Stimulated activated CD4-positive, alpha-beta T cell treated with anti-CD3 and anti-CD28 coated beads, Interleukin-1b, Interleukin-23, amount 100 ng/mL, for 48 hours (primary cell): ENCODE measurements around the gene ST7L.

Experiments used
- DNase-seq: peaks from one replicate; pipeline ENCODE4 v3.0.0-alpha.2; 2020

ST7L gene

DNA sequence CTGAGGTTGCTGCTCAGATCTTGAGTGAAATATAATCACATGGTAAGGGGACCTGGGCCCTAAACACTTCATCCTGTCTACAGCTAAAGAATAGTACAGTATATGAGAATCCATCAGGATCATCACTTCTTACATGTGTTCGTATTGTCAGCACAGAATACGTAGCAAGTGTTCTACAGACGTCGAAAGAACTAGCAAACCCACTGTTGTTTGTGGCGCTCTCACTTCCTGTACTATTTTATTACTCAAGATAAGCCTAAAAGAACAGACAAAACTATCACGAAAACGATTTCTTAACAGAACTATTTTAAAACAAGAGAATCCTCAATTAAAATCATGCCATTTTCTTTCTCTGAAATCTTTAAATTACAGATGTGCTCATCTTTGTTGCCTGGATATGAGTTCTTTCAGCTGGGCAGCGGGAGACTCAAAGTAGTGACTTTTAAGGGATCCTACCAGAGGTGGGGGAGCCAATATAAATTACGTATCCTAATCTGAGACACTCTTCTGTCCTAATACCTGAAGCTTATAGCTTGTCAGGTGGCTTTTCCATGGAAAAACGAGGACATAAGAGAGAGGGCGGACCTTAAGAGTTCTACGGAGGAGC is 724 bp downstream of the ST7L start:
- no peak for DNase-seq

DNA sequence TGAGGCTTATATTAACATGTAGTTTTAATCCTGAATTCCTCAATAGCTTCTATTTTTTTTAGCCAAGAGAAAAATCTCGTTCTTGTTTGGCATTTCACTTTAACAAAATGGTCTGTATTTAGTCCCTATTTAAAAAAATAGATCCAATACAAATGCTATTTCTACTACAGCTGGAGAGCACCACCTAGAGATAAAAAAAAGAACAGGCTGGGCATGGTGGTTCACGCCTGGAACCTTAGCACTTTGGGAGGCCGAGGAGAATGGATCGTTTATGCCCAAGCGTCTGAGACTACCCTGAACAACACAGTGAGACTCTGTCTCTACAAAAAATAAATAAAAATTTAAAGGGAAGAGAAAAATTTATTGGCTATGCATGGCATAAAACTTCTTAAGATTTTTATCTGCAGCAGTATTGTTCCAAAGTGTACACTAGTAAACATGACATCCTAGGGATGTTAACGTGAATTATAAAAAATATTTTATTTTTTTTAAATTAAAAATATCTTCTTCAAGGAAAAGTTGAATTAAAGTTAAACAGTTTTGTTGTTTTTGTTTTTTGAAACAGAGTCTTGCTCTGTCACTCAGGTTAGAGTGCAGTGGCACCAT is 4.4 kb downstream of the ST7L start:
- no peak for DNase-seq

DNA sequence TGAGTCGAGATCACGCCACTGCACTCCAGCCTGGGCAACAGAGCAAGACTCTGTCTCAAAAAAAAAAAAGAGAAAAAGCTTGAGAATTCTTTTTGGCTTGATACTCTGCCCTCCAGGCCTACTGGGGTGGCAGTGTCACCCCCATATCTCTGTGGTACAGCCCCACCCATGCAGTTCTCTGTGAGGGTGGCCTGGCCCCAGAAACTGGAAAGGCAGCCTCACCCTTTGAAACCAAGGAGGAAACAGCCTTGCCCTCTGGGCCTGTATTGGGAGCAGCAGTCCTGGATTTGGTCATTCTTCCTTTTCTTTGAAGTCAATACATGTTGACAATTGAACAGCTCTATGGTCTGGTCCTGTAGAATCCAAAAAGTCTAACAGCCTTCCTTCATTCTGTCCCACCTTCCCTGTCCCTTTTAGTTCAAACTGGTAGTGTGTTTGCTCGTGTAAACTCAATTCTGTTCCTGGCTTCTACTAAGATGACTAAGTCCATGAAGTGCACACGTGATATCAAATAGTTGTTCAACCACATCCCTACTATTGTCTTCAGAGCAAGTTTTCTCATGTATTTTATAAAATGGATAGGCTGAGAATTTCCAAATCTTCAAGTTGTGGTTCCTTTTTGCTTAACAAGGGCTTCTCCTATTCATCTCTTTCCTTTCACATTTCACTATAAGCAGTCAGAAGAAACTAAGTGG is 13.2 kb downstream of the ST7L start:
- DNase-seq, result no peak

DNA sequence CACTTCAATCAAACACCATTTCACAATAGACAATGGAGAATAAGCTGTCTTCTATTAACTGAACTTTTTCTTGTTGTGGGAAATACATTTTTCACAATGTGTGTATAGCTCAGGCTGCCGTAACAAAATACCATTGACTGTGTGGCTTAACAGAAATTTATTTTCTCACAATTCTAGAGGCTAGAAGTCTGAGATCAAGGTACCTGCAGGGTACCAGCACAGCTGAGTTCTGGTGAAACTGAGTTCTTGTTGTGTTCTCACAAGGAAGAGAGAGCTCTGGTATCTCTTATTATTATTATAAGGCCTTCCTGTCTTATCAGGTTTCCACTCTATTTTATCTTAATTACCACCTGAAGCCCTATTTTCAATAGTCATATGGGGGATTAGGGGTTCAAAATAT is 15.4 kb downstream of the ST7L start:
- no peak for DNase-seq

DNA sequence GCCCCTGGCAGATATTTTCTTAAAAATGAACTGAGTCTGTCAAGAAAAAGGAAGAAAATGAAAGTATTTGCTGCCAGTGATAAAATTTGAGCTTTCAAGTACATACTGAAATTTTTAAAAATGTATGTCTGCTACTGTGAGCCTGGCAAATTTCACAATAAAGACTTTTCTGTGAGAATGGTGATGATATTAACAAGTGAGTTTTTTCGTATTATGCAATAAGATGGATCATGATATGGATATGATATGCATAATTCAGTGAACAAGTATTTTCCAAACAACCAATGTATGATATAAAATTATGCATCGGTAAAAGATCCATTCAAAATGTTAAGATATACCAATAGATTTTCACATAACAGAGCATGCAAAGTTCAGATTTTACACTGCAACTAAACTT is 15.9 kb downstream of the ST7L start:
- DNase-seq, result no peak

DNA sequence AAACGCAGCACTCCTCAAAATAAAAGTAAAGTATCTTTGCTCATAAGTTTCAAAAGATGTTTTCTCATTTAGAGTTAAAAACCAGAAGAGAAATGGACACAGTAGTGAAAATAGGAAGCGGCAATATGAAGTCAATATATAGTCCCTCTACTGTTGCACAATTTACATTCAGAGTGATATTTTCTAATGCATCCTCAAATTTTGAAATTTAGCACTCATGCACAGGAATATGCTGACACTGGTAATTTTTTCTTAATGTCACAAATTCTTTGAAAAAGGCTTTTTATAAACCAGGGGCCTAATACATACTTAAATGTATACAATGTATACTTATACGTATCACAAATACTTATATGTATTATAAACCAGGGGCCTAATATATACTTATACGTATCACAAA is 19.5 kb downstream of the ST7L start:
- no peak for DNase-seq

DNA sequence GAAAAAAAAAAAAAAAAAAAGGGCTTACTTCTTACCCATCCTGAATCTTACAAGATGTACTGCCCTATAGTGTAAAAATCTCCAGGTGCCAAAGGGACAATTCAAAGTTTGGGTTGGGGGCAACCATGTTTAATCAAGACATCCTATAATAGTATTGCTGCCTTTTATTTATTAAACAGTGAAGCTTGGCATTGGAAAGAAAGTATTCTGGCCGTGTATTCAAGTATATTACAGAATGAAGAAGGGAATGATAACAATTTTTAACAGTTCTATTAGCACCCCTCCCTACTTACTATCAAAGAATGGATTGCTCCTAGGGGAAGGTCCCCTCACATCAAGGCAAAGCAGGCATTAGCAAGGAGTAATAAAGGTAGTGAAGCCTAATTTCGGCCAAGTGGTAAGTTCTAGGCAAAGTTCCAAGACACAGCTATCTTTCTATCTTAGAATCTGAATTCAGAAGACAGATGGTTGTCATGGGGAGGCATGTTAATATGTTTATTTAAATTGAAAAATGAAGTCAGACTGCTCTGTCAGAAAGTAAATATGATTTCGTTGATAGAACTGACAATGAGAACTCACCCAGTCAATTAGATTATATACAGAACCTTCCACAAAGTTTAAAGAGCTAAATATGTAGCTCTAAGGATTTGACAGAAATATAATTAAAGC is 24.6 kb downstream of the ST7L start:
- DNase-seq, result no peak

DNA sequence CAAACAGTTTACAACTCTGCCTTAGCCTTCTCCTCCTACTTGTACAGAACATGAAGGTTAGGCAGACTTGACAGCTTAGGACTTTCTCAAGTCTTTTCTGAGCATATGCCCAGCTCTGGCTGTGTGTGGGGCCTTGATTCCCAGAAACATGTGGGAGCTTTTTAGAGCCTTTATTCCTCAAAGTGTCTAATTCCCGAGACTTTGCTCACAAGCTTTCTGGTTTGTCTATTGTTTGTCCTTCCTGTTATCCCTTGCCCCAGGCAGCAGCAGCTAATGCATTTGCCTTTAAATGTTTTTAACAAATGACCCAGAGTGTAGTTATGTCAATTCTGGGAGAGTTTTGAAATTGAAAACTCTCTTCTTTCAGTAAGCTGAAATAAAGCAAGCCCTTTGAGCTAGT is 29.2 kb downstream of the ST7L start:
- DNase-seq, result no peak

DNA sequence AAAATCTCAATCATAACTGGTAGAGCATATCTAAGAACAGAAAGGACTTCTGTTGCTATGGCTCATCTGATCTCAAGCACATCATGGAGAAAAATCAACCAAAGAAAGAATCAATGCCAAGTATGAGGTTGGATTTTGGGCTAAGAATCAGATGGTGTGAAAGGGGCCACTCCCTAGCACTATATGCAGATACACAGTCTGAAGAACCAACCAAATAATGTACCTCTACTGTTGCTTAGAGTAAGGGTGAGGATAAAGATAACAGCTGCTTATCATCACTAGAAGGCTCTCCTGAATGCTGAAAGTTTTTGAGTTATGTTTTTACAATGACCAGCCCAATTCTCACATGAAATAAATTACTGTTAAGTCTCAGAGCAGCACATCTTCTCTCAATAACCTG is 35.6 kb downstream of the ST7L start:
- DNase-seq, result no peak

DNA sequence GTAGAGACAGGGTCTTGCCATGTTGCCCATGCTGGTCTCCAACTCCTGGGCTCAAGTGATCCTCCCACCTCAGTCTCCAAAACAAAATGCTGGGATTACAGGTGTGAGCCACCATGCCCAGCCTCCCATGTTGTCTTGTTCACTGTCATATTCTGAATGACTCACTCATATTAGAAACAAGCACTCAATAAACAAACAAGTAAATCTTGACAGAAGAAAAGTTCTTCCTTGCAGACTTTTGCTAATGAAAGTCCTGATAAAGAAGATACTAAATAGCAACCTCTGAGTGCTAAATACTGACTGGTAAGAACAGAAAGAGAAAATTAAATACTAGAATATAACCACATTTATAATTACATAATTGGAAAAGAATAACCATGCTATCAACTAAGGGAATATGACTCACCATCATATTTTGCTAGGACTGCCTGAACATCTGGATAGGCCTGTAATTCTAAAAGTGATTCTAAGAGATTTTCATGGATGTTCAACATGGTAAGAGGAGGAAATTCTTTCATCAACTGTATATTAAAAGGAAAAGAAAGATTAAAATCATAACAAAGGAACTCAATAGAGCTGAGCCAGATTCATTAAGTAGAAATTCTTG is 37.3 kb downstream of the ST7L start:
- DNase-seq, result no peak

DNA sequence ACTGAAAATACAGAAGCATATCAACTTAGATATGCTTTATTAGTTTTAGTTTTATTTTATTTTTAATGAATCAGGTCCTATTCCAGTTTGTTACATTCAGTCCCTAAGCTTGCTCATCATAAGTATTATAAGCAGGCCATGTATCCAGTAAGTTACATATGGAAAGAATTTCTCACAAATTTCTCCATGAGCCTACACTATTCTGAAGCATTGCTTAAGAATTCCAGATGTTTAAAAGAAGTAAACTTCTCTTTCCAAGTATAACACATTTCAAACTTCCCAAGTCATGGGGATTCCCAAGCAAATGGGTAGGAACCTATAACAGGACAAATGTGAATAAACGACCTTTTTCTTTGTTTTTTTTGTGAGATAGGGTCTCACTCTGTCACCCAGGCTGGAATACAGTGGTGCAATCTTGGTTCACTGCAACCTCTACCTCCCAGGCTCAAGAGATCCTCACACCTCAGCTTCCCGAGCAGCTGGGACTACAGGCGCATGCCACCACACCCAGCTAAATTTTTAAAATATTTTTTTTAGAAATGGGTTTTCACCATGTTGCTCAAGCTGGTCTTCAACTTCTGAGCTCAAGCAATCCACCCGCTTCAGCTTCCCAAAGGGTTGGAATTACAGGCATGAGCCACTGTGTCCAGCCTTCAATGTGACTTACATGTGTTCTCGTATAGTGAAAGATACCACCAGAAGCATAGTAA is 39.0 kb downstream of the ST7L start:
- DNase-seq, result no peak

DNA sequence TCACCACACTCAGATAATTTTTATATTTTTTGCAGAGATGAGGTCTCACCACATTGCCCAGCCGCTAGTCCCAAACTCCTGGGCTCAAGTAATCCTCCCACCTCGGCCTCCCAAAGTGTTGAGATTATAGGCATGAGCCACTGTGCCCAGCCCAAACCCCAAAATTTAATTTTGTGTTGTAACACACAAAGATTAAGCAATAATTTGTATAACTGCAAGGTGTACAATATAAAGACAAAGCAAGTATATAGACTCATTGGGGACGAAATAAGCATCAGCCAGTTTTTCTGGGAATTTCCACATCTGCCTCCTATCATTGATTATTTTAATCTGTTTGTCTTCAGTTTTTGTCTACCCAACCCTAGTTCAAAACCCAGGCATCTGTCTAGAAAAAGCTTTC is 42.7 kb downstream of the ST7L start:
- DNase-seq, result no peak

DNA sequence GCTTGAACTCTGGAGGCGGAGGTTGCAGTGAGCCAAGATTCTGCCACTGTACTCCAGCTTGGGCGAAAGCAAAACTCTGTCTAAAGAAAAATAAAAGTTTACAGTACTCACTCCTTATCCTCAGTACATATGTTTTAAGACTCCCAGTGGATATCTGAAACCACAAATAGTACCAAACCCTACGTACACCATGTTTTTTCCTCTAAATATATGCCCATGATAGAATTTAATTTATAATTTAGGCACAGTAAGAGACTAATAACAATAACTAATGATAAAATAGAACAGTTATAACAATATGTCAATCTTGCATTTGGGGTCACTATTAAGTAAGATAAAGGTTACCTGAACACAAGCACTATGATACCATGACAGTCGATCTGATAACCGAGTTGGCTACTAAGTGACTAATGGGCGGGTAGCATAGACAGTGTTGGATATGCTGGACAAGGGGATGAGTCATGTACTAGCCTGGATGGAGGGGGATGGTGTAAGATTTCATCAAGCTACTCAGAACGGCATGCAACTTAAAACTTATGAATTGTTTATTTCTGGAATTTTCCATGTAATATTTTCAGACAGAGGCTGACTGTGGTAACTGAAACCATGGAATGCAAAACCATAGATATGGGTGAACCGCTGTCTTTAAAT is 43.7 kb downstream of the ST7L start:
- DNase-seq, result no peak

DNA sequence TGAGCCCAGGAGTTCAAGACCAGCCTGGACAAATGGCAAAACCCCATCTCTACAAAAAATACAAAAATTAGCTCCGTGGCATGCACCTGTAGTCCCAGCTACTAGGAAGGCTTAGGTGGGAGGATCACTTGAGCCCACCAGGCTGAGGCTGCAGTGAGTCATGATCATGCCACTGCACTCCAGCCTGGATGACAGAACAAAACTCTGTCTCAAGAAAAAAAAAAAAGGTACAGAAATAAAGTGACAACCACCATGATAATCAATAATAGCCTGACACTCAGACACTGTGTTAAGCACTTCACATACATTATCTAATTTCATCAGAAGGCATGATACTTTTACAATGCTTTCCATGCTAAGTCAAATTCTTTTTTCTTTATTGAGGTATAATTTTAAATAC is 53.1 kb downstream of the ST7L start:
- DNase-seq, result no peak

DNA sequence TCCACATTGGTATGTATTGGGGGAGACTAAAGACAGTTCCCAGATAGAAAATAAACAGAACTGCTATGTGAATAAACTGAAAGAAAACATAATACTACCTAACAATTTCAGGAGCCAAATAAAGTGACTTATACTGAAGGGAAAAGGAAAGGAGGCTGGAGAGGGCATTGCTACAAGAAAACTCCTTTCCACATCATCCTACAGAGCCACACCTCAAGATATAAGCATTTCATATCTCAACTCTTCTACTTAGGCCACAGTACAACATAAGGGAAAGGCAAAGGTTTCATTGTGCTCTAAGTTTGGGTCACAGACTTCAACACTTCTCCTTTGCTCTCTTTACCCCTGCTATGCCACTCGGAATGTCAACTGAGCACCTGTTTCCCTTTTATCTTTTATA is 54.9 kb downstream of the ST7L start:
- DNase-seq, result no peak

DNA sequence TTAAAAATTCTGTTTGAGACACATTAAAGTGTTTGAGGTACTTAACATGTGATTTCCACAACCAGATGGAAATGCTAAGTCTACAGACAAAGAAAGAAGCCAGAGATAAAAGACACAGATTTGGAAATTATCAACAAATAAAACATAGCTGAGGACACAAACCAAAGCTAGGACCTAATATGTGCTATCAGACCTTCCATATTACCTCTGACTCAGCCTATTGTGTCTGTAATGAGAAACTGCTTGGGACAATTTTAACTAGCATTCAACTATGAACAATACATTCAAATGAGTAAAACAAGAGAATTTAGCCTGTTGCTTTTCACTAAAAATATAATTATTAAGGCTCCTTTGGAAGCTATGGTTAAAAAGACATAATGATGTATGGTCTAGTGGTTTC is 55.6 kb downstream of the ST7L start:
- no peak for DNase-seq

DNA sequence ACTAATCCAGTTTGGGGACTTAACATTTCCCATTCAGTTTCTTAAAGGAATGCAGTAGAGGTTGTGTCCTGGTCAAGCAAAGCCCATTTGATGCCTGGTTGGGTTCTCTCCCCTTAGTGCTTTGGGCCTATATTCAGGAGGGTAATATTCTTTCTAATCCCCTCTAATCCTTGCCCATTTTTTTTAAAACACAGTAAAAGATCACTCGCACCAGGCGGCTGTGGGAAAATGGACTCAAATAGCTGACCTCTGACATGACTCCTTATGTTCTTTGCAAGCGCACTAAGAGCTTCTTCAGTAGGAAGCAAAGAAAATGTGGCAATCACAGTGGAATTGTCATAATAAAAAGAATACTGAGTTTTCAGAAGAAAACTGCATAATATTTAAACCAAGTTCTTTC is 60.3 kb downstream of the ST7L start:
- no peak for DNase-seq

DNA sequence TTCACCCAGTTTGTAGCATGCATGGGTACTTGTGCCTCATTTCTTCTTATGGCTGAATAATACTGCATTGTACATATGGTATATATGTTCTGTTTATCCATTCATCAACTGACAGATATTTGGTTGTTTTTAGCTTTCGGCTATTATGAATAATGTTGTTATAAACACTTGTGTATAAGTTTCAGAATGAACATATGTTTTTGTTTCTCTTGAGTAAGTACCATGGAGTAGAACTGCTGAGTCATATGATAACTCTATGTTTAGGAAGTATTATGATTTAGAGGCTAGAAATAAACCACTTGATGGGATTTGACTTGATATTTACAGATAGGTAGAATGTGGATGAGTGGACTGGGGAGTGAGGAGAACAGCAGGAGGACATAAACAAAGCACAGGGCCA is 61.6 kb downstream of the ST7L start:
- DNase-seq, result no peak

DNA sequence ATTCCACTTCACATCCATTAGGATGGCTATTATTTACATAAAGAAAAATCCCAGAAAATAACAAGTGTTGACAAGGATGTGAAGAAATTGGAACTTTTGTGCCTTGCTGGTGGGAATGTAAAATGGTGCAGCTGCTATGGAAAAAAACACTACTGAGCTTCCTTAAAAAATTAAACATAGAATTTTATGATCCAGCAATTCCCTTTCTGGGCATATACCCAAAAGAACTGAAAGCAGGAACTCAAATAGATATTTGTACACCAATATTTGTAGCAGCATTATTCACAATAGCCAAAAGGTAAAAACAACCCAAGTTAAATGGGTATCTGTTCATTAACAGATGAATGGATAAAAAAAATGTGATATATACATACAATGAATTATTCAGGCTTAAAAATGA is 64.5 kb downstream of the ST7L start:
- no peak for DNase-seq

DNA sequence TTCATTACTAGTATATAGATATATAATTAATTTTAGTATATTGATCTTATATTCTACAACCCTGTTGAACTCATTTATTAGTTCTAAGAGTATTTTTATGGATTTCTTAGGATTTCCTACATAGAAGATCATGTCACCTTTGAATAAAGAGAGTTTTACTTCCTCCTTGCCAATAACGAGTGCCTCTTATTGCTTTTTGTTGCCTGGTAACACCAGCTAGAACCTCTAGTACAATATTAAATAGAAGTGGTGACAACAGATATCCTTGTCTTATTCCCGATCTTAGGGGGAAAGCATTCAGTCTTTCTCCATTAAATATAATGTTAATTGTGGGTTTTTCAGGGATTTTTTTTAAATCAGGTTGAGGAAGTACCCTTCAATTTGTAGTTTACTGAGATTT is 69.4 kb downstream of the ST7L start:
- no peak for DNase-seq

DNA sequence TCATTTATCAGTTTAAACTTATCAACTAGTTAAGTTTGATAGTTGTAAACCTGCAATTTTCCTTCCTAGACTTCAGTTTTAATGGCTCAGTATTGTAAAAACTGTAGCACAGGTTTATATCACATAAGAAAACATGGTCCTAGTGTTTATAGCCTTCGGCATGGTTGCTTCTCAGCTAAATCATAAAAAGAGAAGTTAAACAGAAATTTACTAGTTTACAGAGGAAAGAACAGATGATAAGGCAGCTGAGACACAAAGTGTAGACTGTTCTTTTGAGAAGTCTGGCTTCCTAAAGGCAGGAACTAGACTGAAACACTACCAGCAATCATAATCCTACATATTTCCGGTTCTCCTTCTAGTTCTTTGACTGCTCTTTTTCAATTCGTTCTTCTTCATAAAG is 70.4 kb downstream of the ST7L start:
- DNase-seq, result no peak

DNA sequence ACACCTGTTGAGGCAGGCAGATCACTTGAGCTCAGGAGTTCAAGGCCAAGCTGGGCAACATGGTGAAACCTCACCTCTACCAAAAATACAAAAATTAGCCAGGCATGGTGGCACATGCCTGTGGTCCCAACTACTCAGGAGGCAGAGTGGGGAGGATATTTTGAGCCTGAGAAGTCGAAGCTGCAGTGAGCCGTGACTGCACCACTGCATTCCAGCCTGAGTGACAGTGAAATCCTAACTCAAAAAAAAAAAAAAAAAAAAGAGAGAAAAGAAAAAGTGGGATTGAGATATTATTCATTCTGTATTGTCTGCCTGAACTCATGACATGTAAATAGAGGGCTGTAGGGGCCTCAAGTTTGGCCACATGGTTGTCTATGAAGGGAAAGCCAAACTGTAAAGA is 72.9 kb downstream of the ST7L start:
- DNase-seq, result no peak

DNA sequence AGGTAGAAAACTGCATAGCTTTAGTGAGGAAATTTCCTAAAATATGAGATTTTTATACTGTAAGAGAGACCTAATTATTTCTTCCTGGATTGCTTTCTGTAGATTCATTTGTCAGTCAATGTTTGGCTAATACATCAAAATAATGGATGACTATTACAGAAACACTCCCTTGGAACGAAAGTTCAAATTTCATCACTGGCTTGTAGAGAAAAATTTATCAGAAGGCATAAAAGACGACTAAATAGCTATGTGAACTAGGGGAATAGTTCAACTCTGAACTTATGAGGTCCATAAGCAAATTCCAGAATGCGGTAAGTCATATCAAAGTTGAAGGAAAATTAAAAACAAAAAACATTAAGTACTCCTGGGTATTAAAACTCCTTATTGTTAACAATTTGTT is 74.2 kb downstream of the ST7L start:
- no peak for DNase-seq
